ENCODE measurements around the gene SH3TC2. TPM values are rescaled to one million over a fixed set of nuclear protein-coding genes. Genes with fewer than 3 reads are reported as not detected.

Gene SH3TC2
- total RNA-seq, 6 experiments from 2014 or later = 9.3 to 12.9 (median 10.7) TPM

DNA sequence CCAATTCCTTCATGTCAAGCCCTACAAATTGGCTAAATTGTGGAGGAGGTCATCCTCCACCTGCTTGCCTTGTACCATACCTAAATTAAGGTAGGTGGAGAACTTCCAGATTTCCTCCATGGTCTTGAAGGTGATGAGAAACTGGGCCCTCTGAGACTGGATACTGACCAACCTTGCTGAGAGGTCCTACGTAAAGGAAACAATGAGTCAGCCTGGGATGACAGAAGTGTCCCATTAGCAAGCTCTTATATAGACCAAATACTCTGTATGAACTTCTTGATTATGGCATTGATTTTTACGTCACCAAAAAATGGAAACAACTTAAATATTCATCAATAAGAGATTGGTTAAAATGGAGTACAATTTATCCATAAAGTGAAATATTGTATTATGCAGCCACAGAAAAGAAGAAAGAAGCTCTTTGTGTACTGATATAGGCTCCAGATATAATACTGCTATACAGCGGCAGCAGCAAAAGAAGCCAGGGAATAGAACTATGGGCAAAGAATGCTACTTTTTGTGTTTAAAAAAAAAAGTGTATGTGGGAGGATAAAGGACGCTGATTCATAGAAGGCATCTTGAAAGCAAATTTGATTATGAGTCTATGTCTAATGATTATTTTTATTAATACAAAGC, 18.3 kb downstream of the SH3TC2 start:
- TF ChIP-seq, protein P1, sequence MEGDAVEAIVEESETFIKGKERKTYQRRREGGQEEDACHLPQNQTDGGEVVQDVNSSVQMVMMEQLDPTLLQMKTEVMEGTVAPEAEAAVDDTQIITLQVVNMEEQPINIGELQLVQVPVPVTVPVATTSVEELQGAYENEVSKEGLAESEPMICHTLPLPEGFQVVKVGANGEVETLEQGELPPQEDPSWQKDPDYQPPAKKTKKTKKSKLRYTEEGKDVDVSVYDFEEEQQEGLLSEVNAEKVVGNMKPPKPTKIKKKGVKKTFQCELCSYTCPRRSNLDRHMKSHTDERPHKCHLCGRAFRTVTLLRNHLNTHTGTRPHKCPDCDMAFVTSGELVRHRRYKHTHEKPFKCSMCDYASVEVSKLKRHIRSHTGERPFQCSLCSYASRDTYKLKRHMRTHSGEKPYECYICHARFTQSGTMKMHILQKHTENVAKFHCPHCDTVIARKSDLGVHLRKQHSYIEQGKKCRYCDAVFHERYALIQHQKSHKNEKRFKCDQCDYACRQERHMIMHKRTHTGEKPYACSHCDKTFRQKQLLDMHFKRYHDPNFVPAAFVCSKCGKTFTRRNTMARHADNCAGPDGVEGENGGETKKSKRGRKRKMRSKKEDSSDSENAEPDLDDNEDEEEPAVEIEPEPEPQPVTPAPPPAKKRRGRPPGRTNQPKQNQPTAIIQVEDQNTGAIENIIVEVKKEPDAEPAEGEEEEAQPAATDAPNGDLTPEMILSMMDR (IDR thresholded peaks at IDR 0.05) = no peak
- Mint-ChIP-seq H3K4me1 (ENCODE audit: low read depth) (peaks cover 38% of the 10 kb centered on the region), H3K27me3 (ENCODE audit: insufficient read depth) (peaks cover 2% of the 10 kb centered on the region), H3K36me3 (ENCODE audit: low read depth) (peaks cover 18% of the 10 kb centered on the region), H3K27ac (no peak overlapping the region), H3K4me3 (no peak overlapping the region), H3K9me3 (no peaks in the 10 kb centered on the region)
- DNase-seq = no peak

DNA sequence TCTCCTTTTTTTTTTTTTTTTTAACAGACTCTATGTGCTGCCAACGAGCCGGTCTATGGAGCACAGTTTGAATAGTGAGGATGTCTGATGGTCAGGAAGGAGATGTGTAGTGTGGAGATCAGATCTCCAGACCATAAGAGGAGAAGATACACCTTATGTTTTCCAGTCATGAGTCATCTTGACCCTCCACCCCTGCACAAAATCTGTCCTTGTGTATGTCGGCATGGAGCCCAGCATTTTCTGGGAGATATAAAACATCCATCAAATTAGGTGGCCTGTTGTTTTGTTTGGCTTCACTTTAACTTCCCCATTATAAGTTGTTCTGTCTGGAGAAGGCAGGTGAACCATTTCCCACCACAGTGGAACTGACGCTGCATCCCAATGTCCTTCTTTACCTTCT, 19.2 kb downstream of the SH3TC2 start:
- Mint-ChIP-seq H3K9me3 (no peaks in the 10 kb centered on the region), H3K36me3 (ENCODE audit: low read depth) (peaks cover 20% of the 10 kb centered on the region; the same call in 1 of the 2 replicates), H3K27ac (no peak overlapping the region), H3K4me3 (no peak overlapping the region), H3K4me1 (ENCODE audit: low read depth) (peaks cover 41% of the 10 kb centered on the region), H3K27me3 (ENCODE audit: insufficient read depth) (peaks cover 2% of the 10 kb centered on the region)
- TF ChIP-seq, protein P1 (IDR thresholded peaks at IDR 0.05) = no peak
- no peak for DNase-seq

DNA sequence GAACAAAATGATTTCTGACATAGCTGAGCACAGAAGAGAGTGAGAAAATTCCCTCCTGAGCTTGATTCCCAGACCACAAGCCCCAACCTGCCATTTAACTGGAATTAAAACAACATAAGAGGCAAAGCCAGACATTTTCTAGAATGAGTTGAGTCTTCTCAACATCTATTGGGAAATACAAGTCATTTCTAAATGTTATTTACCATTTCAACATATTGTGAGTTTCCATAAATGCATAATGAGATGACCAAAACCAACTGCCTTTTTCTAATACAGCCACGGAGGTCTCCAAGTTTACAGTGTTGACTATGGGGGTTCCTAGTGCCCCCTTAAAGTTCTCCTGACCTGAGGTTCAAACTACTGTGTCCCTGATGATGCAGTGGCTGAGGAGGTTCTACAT, 20.0 kb downstream of the SH3TC2 start:
- no peak for DNase-seq
- Mint-ChIP-seq H3K9me3 (no peaks in the 10 kb centered on the region), H3K27me3 (ENCODE audit: insufficient read depth) (peaks cover 2% of the 10 kb centered on the region), H3K36me3 (ENCODE audit: low read depth) (peaks cover 27% of the 10 kb centered on the region), H3K27ac (no peak overlapping the region), H3K4me1 (ENCODE audit: low read depth) (peaks cover 49% of the 10 kb centered on the region), H3K4me3 (no peak overlapping the region)
- TF ChIP-seq, protein P1 (IDR thresholded peaks at IDR 0.05) = no peak

DNA sequence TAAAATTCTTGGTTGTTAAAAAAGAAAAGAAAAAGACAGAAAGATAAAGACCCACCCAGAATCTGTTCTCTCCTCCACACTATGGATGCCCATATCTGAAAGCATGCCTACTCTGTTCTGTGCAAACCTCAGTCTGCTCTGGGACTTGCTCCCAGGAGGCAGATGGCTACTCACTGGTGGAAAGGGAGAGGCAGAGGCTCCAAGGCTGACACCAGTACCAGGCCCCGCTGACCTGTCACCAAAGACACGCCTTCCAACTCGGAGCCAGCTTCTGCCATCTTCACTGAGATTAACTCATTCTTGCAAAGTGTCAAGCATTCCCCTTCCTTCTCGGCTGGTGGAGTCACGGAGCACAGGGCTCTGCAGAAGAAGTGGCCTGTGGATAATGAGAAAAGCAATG, 21.6 kb downstream of the SH3TC2 start:
- TF ChIP-seq, protein P1 (IDR thresholded peaks at IDR 0.05) = no peak
- Mint-ChIP-seq H3K36me3 (ENCODE audit: low read depth) (peaks cover 39% of the 10 kb centered on the region), H3K27ac (no peak overlapping the region), H3K4me1 (ENCODE audit: low read depth) (peaks cover 55% of the 10 kb centered on the region), H3K27me3 (ENCODE audit: insufficient read depth) (peaks cover 2% of the 10 kb centered on the region), H3K4me3 (no peak overlapping the region), H3K9me3 (no peaks in the 10 kb centered on the region)
- no peak for DNase-seq

DNA sequence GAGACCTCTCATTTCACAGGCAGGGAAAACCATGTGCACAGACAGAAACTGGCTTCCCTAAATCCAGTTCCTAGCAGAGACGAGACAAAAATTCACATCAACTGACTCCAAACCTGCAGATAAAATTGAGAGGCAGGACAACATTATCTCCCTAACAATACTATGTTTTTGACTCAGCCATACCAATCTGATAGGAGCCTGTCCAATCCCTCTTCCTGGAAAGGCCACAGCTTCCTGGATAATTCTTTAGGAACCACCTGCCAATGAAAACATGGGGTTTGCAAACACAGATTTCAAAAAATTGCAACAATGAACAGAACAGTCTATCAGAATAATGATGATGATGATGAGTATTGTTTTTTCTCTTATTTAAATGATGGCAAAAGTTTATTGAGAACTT, 22.4 kb downstream of the SH3TC2 start:
- H3K4me3 Mint-ChIP-seq = no peak overlapping the region
- H3K27me3 Mint-ChIP-seq (ENCODE audit: insufficient read depth) = peaks cover 2% of the 10 kb centered on the region
- no peak for DNase-seq
- H3K4me1 Mint-ChIP-seq (ENCODE audit: low read depth) = peaks cover 53% of the 10 kb centered on the region
- TF ChIP-seq, protein P1 (IDR thresholded peaks at IDR 0.05) = no peak
- no peak overlapping the region for H3K27ac Mint-ChIP-seq
- peaks cover 43% of the 10 kb centered on the region for H3K36me3 Mint-ChIP-seq (ENCODE audit: low read depth)
- no peaks in the 10 kb centered on the region for H3K9me3 Mint-ChIP-seq

Measured in HFFc6 (cell line).